Left ventricle myocardium inferior (tissue), 1 donor: ENCODE results near the gene PBX1. TPM values are rescaled to one million over a fixed set of nuclear protein-coding genes. Genes with fewer than 3 reads are reported as not detected.
"Not testable (repeated sequence)": the region's sequence is repeated elsewhere in the genome, so short reads cannot be mapped to it uniquely, and the experiment has no call there.

Source experiments
- DNase-seq: peaks from one replicate; pipeline ENCODE4 v3.0.0-alpha.2; 2020
- H3K27ac ChIP-seq: fragments of 200-600 bp; replicated peaks from 2 replicates; pipeline ENCODE4 v1.8.0; 2021
- H3K27me3 ChIP-seq: fragments of 200-600 bp; 2 replicates; pipeline ENCODE4 v1.8.0; 2021; ENCODE audit warnings: low read depth
- H3K36me3 ChIP-seq: fragments of 200-600 bp; 2 replicates; pipeline ENCODE4 v1.8.0; 2021
- H3K4me1 ChIP-seq: fragments of 200-600 bp; 2 replicates; pipeline ENCODE4 v1.8.0; 2021
- H3K4me3 ChIP-seq: fragments of 200-600 bp; 2 replicates; pipeline ENCODE4 v1.8.0; 2021; ENCODE audit warnings: mild to moderate bottlenecking, moderate library complexity
- H3K9me3 ChIP-seq: fragments of 200-600 bp; replicated peaks from 2 replicates; pipeline ENCODE4 v1.8.0; 2021
- intact Hi-C: fragments of 100-400 bp; cut with micrococcal nuclease; formaldehyde crosslinking; loops from one replicate; pipeline ENCODE4 v1.11.0; 2022
- total RNA-seq: library from RNA; stranded (reverse); fragmentation: NEBNext Ultra II Directional; extraction: Animal tissue kit (Norgen Biotek cat#: 25700); gene quantifications from one replicate; pipeline ENCODE4 v1.2.1, GENCODE V29; 2021
- TF ChIP-seq, protein P1 (sequence below): fragments of 200-600 bp; IDR thresholded peaks from 2 replicates; pipeline ENCODE4 v1.8.0; 2021; ENCODE audit warnings: antibody characterized with exemption, mild to moderate bottlenecking, borderline replicate concordance
- donor health status: DM: no; HTN: yes; CAD: no; lungs with severe emphysema.

Gene PBX1
- total RNA-seq, 1 donor from 2014 or later, result 73.2 TPM

DNA sequence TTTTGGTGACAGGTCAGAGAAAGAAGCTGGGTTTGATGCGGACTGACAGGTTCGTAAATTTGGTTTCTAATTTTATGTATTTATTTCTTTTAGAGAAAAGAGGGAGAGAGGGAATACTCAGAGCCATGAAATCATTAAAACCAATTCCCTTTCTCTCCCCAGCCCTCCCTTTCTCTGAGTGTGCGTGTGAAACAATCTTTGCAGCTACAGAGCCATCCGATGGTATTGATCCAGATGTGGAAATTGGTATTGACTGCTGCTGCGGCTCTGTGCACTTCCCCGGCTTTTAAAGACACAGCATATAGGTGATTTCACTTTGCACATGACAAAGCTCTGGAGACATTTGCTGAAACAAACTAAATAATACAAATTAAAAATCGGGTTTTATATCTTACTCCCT is 42.4 kb upstream of the PBX1 start:
- Histone ChIP-seq H3K4me1 (peaks cover 16% of the 10 kb centered on the region), H3K36me3 (no peaks in the 10 kb centered on the region), H3K27me3 (no peaks in the 10 kb centered on the region), H3K9me3 (no peaks in the 10 kb centered on the region), H3K4me3 (no peak overlapping the region), H3K27ac (no peak overlapping the region)
- DNase-seq, result no peak
- TF ChIP-seq, protein P1, sequence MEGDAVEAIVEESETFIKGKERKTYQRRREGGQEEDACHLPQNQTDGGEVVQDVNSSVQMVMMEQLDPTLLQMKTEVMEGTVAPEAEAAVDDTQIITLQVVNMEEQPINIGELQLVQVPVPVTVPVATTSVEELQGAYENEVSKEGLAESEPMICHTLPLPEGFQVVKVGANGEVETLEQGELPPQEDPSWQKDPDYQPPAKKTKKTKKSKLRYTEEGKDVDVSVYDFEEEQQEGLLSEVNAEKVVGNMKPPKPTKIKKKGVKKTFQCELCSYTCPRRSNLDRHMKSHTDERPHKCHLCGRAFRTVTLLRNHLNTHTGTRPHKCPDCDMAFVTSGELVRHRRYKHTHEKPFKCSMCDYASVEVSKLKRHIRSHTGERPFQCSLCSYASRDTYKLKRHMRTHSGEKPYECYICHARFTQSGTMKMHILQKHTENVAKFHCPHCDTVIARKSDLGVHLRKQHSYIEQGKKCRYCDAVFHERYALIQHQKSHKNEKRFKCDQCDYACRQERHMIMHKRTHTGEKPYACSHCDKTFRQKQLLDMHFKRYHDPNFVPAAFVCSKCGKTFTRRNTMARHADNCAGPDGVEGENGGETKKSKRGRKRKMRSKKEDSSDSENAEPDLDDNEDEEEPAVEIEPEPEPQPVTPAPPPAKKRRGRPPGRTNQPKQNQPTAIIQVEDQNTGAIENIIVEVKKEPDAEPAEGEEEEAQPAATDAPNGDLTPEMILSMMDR, result no peak
- intact Hi-C loops, result no loop called here

DNA sequence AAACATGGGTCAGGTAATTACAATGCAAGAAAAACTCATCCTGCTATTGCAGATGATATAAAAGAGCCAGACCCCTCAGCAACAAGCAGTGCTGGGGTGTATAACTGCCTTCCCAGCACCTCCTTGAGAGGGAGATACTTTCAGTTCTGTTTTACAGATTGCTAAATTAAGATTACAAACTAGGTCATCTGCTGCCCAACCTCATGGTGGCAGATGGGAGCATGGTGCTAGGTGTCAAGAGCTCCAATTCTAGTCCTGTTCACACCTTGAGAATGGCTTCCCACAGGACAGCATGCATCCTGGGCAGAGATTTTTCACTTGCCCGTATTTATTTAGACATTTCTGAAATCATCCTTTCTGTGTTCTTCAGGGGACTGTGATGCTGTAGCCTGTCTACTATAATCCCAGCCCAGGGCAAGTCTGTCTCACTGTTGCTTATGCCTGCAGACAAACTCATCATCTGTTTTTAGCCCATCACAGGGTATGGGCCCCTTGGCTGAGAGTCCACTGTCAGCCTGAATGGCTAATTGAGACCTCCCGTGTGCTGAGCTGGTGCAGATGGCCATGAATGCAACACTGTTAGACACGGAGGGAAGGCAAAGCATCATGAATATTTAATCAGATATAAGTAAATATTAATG is 40.2 kb upstream of the PBX1 start:
- intact Hi-C loops, result no loop called here

DNA sequence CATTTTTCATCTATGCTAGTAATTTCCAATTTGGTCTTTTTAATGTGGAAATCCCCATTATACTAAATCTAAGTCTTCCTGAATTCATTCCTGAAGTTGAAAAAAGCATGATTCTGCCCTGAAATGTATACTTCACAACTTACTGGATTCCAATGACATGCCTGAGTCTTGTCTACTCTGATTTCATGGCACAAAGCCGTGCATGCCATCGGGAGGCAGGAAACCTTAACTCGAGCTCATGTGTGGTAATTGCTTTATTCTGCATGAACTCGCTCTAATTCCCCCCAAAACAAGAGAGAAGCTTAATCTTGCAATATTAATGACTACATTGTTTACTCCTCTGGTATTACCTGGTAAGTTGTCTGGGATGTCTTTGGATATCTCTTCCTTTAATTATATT is 39.6 kb upstream of the PBX1 start:
- TF ChIP-seq, protein P1, result no peak
- Histone ChIP-seq H3K4me3 (no peak overlapping the region), H3K9me3 (no peaks in the 10 kb centered on the region), H3K36me3 (no peaks in the 10 kb centered on the region), H3K27ac (no peak overlapping the region), H3K27me3 (no peaks in the 10 kb centered on the region), H3K4me1 (peaks cover 16% of the 10 kb centered on the region)
- intact Hi-C loops, result no loop called here
- DNase-seq, result no peak

More for the DNA sequence above, 40.2 kb upstream of the PBX1 start:
- no peak overlapping the region for H3K27ac ChIP-seq
- peaks cover 16% of the 10 kb centered on the region for H3K4me1 ChIP-seq
- no peak overlapping the region for H3K4me3 ChIP-seq
- DNase-seq, result no peak
- H3K9me3 ChIP-seq, result no peaks in the 10 kb centered on the region
- H3K36me3 ChIP-seq, result no peaks in the 10 kb centered on the region
- TF ChIP-seq, protein P1, result no peak
- no peaks in the 10 kb centered on the region for H3K27me3 ChIP-seq

DNA sequence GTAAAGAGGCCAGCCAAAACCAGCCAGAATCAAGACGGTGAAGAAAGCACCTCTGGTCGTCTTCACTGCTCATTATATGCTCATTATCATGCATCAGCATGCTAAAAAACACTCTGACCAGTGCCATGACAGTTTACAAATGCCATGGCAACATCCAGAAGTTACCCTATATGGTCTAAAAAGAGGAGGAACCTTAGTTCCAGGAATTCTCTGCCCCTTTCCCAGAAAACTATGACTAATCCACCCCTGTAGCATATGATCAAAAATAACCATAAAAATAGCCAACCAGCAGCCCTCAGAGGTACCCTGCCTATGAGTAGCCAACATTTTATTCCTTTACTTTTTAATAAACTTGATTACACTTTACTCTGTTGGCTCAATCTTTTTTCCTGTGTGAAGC is 34.2 kb upstream of the PBX1 start:
- Histone ChIP-seq H3K4me3 (no peak overlapping the region), H3K36me3 (no peaks in the 10 kb centered on the region), H3K4me1 (no peaks in the 10 kb centered on the region), H3K27me3 (no peaks in the 10 kb centered on the region), H3K9me3 (peaks cover 30% of the 10 kb centered on the region), H3K27ac (no peak overlapping the region)
- intact Hi-C loops, result no loop called here
- TF ChIP-seq, protein P1, result no peak
- DNase-seq, result no peak

DNA sequence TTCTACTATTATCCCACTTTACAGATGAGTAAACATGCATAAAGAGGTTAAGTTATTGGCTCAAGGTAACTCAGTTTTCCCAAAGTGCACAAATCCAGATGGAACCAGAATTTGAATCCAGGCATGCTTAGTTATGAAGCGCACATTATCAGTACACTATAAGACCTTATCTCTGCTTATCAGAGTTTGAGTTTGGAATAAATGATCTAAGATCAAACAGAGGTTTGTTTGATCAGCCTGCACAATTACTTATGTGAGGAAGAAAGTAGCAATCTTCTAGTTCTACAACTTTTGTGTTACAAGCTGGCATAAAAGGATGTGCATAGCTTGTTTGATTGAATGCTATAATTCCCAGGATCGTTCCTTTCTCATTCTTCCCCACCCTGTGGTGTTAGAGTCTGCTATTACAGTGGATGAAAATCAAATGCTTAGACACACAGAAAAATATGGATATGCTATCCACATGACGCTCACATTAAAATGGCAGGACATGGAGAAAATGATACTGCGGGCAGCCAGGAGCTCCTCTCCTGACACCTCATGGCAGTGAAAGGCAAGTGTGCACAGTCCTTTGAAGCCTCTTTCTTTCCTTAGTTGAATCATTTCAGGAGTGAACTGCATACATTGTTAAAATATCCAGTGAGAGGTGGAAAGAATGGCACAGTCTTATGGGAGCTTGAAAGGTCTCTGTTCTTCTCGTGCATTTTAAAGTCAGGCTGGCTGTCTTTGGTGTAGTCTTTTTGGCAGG is 23.9 kb upstream of the PBX1 start:
- no peak for DNase-seq
- H3K36me3 ChIP-seq, result no peaks in the 10 kb centered on the region
- H3K4me3 ChIP-seq, result no peak overlapping the region
- TF ChIP-seq, protein P1, result peak; percentile 38
- peaks cover 5% of the 10 kb centered on the region for H3K4me1 ChIP-seq
- no peak overlapping the region for H3K27ac ChIP-seq
- intact Hi-C loops, result no loop called here
- no peaks in the 10 kb centered on the region for H3K9me3 ChIP-seq
- no peaks in the 10 kb centered on the region for H3K27me3 ChIP-seq

DNA sequence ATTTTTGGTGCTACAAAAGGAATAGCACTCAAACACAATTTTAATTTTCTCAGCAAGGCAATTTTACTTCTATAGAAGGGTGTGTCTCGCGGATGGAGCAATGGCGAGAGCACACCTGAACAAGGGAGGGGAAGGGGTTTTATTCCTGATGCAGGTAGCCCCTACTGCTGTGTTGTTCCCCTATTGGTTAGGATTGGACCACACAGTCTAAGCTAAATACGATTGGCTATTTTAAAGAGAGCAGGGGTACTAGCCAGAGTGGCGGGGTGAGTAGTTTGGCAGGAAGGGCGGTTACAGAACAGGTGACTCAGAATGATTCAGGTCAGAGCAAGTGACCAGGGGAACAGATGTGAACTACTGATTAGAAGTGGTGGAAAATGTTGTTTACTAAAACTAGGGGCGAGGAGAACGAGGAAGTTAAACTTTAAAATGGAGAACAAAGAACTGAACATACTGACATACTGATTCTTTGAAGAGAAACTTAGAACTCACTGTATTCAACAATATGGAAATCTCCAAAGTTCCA is 6.5 kb upstream of the PBX1 start:
- H3K27me3 ChIP-seq, DNase-seq, H3K4me3 ChIP-seq, H3K9me3 ChIP-seq, H3K4me1 ChIP-seq, H3K27ac ChIP-seq, H3K36me3 ChIP-seq, intact Hi-C loops: not testable (repeated sequence)
